Esophagus squamous epithelium (tissue), 5 donors: ENCODE measurements around the gene FNIP2. TPM values are rescaled to one million over a fixed set of nuclear protein-coding genes. Genes with fewer than 3 reads are reported as not detected.
"Not testable (repeated sequence)": the region's sequence is repeated elsewhere in the genome, so short reads cannot be mapped to it uniquely, and the experiment has no call there.

Source experiments
- DNase-seq: peaks from one replicate; lab custom pipeline; 2025; lab: John Stamatoyannopoulos, UW
- H3K27ac ChIP-seq, 4 donors: fragments of 200-600 bp; sonication (generic); one replicate each; pipeline ENCODE4 v1.5.1; 2016 to 2019; ENCODE audit warnings: mild to moderate bottlenecking in 1 of 4
- H3K27me3 ChIP-seq, 4 donors: fragments of 200-600 bp; sonication (generic); 1 replicate in 3 of 4; 2 replicates in 1 of 4; pipeline versions ENCODE4 v1.5.1 to v1.6.0; 2017 to 2021; ENCODE audit warnings: antibody characterized with exemption in 1 of 4
- H3K36me3 ChIP-seq, 3 donors: fragments of 200-600 bp; sonication (generic); one replicate each; pipeline ENCODE4 v1.5.1; 2016 to 2019
- H3K4me1 ChIP-seq, 3 donors: fragments of 200-600 bp; sonication (generic); one replicate each; pipeline ENCODE4 v1.5.1; 2017 to 2019
- H3K4me3 ChIP-seq, 4 donors: fragments of 200-600 bp; sonication (generic); 1 replicate in 3 of 4; 2 replicates in 1 of 4; pipeline ENCODE4 v1.5.1; 2016 to 2019; ENCODE audit warnings: mild to moderate bottlenecking in 2 of 4, moderate library complexity in 1 of 4
- H3K9me3 ChIP-seq, 3 donors: fragments of 200-600 bp; sonication (generic); one replicate each; pipeline ENCODE4 v1.5.1; 2016 to 2019
- CTCF ChIP-seq, 6 experiments: fragments of 450-650 bp in 4 of 6; fragments of 200-600 bp in 2 of 6; sonication (generic) in 2 of 6; IDR thresholded peaks; one replicate each; pipeline ENCODE4 v1.5.1; 2016 to 2019; ENCODE audit warnings: antibody characterized with exemption in 6 of 6, mild to moderate bottlenecking in 4 of 6, moderate library complexity in 4 of 6
- POLR2A ChIP-seq, 4 donors: fragments of 450-650 bp; IDR thresholded peaks; one replicate each; pipeline ENCODE4 v1.6.1; 2017; ENCODE audit warnings: antibody characterized with exemption in 4 of 4, mild to moderate bottlenecking in 4 of 4, moderate library complexity in 3 of 4
- WGBS, 2 donors: methylation state at CpG; one replicate each; pipeline ENCODE4 v1.1.5; 2018; 5-methylcytosine and 5-hydroxymethylcytosine counted together
- intact Hi-C: fragments of 100-400 bp; cut with DNase I; formaldehyde crosslinking; loops from one replicate; pipeline ENCODE4 v1.15.0; 2022
- total RNA-seq, 4 donors: library from RNA; depleted of rRNA; stranded (reverse); fragments of >200 nt; gene quantifications; one replicate each; pipeline ENCODE4 v1.1.0, GENCODE V29; 2016
- donor health status: DM: yes; HTN: yes; CAD: no.

The FNIP2 gene
- total RNA-seq, 4 donors from 2014 or later = 6.0 to 28.8 (median 12.4) TPM

- Histone ChIP-seq H3K27me3 (no peaks in the 10 kb centered on the region), H3K27ac (peak overlapping the region in 3 of 4 donors; percentile 23 to 42 (median 42)), H3K36me3 (peaks cover 0 to 31% (median 9%) of the 10 kb centered on the region in 3 donors), H3K9me3 (no peaks in the 10 kb centered on the region), H3K4me3 (no peak overlapping the region), H3K4me1 (peaks cover 4 to 53% (median 32%) of the 10 kb centered on the region in 3 donors)
- intact Hi-C loops = no loop called here
- TF ChIP-seq CTCF (IDR thresholded peaks at IDR 0.05) (no peak), POLR2A (IDR thresholded peaks at IDR 0.05) (no peak)
- no peak for DNase-seq
- 75 to 86% methylated on average over 5 of the region's 5 CpGs for WGBS, 2 donors
Measured at GRCh38 chr4:158827543-158827981, 58.7 kb downstream of the FNIP2 start.

GRCh38 chr4:158828151-158828550 lies 59.3 kb downstream of the FNIP2 start:
- DNase-seq, H3K27ac ChIP-seq, H3K4me3 ChIP-seq, H3K27me3 ChIP-seq, intact Hi-C loops, H3K9me3 ChIP-seq: not testable (repeated sequence)
- peaks cover 4 to 52% (median 32%) of the 10 kb centered on the region in 3 donors for H3K4me1 ChIP-seq
- 88 to 93% methylated on average over 6 to 8 of the region's 8 CpGs for WGBS, 2 donors
- peaks cover 0 to 37% (median 9%) of the 10 kb centered on the region in 3 donors for H3K36me3 ChIP-seq

GRCh38 chr4:158829254-158829653 lies 60.4 kb downstream of the FNIP2 start:
- intact Hi-C loops = no loop called here
- H3K4me3 ChIP-seq = no peak overlapping the region
- peaks cover 0 to 48% (median 9%) of the 10 kb centered on the region in 3 donors for H3K36me3 ChIP-seq
- H3K27me3 ChIP-seq = no peaks in the 10 kb centered on the region
- H3K9me3 ChIP-seq = no peaks in the 10 kb centered on the region
- no peak for TF ChIP-seq CTCF (IDR thresholded peaks at IDR 0.05)
- TF ChIP-seq POLR2A (IDR thresholded peaks at IDR 0.05) = no peak
- H3K27ac ChIP-seq = no peak overlapping the region
- WGBS, 2 donors = 84 to 95% methylated on average over 2 of the region's 2 CpGs
- DNase-seq = no peak
- H3K4me1 ChIP-seq = peaks cover 4 to 41% (median 29%) of the 10 kb centered on the region in 3 donors

GRCh38 chr4:158833602-158834001 lies 64.8 kb downstream of the FNIP2 start:
- WGBS, 2 donors = 71 to 88% methylated on average over 5 of the region's 5 CpGs
- Histone ChIP-seq H3K36me3 (peaks cover 0 to 69% (median 9%) of the 10 kb centered on the region in 3 donors), H3K27me3 (no peaks in the 10 kb centered on the region), H3K4me1 (no peaks in the 10 kb centered on the region), H3K9me3 (no peaks in the 10 kb centered on the region), H3K27ac (no peak overlapping the region), H3K4me3 (no peak overlapping the region)
- intact Hi-C loops = no loop called here
- no peak for DNase-seq
- TF ChIP-seq CTCF (IDR thresholded peaks at IDR 0.05) (no peak), POLR2A (IDR thresholded peaks at IDR 0.05) (no peak)

GRCh38 chr4:158835226-158836001 lies 66.6 kb downstream of the FNIP2 start:
- intact Hi-C loops = no loop called here
- TF ChIP-seq POLR2A (IDR thresholded peaks at IDR 0.05) = no peak
- no peak for TF ChIP-seq CTCF (IDR thresholded peaks at IDR 0.05)
- Histone ChIP-seq H3K9me3 (no peaks in the 10 kb centered on the region), H3K4me1 (no peaks in the 10 kb centered on the region), H3K36me3 (peaks cover 0 to 71% (median 9%) of the 10 kb centered on the region in 3 donors), H3K4me3 (no peak overlapping the region), H3K27ac (no peak overlapping the region), H3K27me3 (no peaks in the 10 kb centered on the region)
- WGBS, 2 donors = 68 to 81% methylated on average over 2 of the region's 2 CpGs
- no peak for DNase-seq
